HG03571 (cell line): ENCODE results near the gene FYB2.

Experiments used
- ATAC-seq: cut with Tn5 transposase; IDR thresholded peaks from one replicate; pipeline ENCODE4 v1.9.1; 2021; ENCODE audit not compliant: unreplicated experiment

The FYB2 gene

DNA sequence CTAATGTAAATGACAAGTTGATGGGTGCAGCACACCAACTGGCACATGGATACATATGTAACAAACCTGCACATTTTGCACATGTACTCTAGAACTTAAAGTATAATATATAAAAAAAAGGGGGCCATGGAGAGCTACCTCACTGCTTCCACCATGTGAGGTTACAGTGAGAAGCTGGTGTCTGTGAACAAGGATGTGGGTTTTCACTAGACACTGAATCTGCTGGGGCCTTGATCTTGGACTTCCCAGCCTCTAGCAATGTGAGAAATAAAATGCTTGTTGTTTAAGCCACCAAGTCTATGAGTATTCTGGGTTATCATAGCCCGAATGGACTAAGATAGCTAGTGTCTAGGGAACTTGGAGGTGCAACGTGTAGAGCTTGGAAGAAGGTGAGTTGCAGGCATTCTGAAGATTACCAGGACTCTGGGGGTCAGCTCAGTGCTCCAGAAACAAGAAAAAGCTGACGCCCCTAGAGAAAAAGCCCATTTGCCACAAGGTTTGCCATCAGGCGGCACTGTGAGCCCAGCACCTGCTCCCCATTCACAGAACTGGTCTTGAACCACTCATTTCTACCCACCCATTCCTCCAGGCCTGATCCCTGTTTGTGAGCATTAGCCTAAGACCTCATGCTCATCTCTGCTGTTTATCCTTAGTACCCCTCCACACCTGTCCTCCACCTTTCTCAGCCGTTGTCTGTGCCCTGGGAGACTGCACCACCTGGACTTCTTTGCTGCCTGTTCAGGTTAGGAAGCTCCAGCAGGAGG, 15.1 kb upstream of the FYB2 start:
- ATAC-seq: no peak

DNA sequence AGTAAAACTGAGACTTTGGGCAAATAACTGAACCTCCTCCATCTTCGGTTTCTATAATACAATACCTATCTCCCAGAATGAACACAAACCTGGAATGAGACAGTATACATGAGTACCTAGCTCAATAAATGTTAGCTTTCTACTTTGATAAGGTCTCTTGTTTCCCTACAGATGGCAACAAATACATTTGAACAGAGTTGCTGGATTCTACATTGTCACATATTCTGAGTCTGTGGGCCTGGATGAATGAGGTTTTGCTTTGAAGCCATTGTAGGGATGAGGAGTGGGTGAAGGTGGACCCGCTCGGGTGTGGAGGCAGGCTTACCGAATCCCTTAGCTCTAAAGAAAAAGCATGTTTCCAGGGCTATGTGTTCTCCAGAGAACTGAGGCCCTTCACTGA, 13.9 kb upstream of the FYB2 start:
- no peak for ATAC-seq

DNA sequence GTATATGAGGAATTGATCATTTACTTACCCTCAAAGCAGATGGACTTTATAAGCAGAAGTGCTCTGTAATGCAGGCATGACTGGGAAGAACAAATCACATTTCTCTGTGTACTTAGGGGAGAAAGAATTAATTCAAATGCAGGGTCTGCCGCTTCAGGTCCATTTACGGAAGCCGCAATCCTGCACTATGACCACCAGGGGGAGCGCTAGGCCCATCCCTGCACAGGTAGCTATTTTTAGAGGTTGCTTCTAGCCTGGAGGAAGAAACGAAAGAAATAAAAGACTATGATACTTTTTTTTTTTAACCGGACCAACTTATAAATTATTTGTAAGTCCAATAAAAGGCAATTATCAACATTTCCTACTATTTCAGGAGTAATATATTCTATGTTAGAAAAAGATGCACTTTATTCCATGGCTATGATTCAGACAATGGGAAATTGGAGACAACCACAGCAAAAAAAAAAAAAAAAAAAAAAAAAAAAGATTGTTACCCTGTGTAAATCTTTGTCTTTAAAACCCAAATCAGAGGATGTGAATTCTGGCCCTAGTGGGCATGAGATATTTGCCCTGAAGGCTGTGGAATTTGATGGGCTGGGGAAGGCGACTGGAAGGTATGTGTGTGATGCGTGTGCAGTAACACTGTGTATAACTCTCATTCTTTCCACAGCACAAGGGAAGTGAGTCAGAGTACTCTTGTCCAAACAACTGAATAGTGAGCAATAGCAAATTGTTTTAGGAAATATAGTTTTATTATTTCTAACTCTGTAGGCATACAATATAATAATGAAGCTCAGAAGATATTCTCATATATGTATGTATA, 12.9 kb upstream of the FYB2 start:
- peak; percentile 75 for ATAC-seq

DNA sequence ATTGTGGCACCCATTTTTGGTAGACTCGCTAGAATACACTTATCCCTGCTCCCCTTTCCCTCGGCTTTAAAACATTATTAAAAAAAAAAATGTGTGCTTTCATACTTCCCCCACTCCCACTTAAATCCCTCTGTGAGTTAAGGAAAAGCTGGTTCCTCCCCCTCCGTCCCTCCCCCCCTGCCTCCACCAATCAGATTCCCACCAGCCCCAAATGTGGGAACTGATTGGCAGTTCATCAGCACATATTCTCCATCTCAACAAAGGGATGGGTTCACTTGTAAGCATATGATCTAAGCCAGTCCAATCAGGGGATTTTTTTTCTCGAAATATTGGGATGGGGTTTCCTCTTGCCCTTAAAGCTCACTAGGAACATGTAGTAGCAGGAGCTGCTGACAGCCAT, 10.8 kb upstream of the FYB2 start:
- no peak for ATAC-seq

DNA sequence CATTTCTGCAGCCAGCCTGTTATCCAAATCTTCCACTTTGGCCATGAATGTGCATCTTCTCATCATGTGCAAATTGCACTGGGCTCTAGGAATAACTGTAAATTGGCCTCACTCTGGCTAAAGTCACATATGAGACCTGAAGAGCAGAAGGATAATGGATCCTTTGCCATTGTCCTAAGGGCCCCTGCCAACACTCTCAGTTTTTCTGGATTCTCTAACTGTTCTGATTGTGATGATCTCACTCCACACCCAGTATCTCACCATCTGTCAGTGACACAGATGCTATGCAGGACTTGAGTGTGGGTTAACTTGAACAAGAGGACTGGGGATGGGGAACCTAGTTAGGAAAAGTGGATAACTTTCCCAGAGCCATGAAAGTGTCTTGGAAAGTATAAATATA, 8.5 kb upstream of the FYB2 start:
- no peak for ATAC-seq

DNA sequence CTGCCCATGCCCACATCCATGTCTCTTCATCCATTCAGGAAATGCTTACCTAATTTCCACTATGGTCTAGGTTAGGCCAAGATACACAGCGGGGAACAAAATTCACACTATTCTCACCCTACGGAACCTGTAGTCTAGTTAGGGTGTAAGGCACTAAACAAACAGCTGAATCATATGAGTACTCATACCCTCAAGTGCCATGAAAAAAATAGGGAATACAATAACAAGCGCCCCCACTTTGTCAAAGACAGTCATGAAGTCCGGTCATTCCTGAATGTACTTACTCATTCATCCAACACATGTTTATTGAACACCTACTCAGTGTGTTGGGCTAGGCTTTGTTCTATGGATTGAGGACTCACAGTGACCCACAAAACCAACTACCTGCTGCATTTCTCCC, 6.2 kb upstream of the FYB2 start:
- no peak for ATAC-seq

DNA sequence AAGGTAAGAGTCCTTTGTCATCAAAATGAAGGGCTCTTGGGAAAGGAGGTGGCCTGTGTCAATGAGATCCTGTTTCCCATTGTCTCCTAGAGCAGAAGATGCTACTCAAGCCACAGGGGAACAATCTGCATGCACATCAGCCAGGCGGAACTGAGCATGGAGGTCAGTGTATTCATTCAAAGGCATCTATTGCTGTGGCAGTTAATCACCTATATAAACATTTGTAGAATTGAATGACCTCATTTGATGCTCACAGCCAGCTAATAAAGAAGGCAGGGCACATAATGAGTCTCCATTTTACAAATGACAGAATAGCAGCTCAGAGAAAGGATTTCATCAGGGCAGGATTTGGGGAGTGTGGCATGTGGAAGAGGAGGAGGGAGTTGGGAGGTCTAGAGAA, 5.7 kb upstream of the FYB2 start:
- ATAC-seq: no peak

DNA sequence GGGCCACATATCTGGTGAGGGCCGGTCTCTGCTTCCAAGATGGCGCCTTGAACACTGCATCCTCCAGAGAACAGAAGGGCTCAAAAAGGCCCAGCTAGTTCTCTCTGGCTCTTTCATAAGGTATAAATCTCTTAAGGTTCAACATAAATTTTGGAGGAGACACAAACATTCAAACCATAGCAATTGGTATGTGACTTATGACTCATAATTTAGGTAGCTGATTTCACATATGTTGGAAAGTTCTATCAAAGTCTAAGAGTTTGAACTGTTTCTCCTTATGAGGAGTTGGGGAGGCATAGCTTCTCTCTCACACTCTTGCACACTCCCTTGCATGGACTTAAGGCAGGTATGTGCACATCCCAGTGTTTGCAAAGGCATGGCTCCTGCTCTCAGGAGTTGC, 5.1 kb upstream of the FYB2 start:
- no peak for ATAC-seq

DNA sequence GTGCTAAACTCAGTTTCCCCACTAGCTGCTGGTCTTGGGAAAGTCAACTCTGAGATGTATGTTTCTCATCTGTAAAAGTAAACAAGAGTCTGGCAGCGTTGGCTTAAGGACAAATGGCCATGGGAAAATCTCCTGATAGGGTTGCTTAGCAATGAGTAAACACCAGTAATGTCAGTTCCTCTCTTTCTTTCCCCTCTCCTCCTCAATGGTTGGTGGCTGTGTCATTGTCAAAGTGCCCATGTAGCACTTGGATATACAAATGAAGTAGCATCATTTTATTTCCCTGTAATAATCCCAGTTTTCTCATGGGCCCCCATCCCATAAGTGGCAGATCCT, 2.2 kb upstream of the FYB2 start:
- no peak for ATAC-seq

DNA sequence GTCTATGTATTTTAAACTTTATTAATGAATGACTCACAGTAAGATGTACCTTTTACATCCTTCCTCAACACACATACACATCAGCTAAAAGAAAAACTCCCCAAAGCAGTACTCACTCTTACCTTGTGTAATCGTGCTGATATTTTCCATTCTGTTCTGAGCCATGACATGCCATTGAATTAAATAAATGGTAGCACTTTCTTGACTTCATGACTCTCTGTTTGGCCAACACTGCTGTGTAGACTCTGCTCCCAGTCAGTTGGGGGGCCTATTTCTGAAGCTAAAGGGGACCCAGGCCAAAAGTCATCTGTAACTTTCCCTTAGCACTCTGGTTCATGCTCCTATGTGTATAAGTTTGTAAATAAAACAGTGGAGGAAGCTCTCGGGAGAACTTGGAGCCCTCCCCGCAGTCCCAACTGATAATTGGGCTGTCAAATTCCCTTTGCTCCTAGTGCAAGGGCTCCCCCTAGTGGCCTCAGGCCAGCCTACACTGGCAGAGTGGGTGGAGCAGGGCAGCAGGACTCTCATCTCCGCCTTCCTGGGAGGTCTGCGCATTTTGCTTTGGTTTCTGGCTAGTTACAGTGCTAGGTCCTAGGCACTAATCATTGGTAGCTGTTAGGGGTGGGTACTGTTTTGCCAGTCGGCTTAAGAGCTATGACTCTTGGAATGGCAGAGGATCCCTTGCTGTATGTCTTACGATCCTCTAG, 1.7 kb upstream of the FYB2 start:
- ATAC-seq: peak; percentile 75

DNA sequence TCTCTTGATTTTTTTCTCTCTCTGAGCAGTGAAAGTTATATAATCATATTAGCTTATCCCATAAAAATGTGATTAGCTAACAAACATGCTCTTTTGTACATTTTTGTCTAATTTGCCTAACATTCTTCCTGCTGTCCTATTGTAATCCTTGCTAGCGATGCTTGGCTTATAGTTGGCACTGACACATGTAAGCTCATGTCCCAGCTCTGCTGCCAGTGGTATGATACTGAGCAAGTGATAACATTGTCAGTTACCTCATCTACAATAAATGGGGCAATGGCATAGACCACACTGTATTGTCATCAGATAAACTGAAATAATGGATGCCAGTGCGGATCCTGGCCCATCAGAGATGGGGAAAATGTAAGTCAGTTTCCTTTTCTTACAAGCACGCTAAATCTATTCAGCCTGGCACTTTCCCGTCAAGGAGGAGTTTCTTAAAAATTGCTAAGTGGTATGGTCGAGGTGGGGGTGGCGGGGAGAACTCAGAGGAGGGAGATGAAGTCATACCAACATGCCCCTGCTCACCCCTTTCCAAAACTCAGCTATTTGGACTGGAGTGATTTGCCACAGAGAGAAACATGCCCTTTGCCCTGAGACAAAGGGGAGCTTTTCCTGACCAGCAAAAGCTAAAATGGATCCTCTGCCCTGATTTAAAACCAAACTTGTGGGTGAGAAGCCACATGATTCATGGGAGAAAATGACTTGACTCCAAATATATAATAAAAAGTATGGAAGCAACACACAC, 1.3 kb downstream of the FYB2 start:
- ATAC-seq: no peak

DNA sequence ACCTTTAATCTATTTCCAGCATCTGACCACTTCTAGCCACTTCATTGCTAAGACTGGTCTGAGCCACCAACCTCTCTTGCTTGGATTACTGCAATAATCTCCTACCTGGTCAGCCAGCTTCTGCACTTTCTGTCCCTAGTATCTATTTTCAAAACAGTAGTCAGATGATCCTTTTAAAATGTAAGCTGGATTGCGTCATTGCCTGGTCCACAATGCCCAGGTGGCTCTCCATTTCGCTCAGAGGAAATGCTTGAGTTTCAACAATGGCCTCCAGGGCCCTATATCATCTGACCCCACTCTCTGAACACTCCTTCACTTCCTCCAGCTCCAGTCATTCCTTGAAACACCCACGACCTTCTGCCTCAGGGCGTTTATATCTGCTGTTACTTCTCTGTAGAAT, 2.3 kb downstream of the FYB2 start:
- no peak for ATAC-seq

DNA sequence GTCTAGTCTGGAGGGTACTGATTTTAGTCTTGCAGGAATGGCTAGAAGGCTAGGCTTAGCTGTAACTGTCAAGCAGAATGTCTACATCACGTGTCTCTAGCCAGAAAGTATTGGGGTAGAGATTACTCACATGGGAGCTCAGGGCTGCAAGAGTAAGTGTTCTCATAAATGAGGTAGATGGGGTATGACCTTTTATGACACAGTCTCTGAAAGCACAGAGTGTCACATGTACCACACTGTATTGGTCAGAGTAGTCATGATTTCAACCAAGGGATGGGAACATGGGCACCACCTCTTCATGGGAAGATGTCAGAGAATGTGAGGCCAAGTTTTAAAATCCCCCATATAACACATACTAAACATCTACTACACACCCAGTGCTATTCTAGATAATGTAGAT, 2.9 kb downstream of the FYB2 start:
- ATAC-seq: no peak

DNA sequence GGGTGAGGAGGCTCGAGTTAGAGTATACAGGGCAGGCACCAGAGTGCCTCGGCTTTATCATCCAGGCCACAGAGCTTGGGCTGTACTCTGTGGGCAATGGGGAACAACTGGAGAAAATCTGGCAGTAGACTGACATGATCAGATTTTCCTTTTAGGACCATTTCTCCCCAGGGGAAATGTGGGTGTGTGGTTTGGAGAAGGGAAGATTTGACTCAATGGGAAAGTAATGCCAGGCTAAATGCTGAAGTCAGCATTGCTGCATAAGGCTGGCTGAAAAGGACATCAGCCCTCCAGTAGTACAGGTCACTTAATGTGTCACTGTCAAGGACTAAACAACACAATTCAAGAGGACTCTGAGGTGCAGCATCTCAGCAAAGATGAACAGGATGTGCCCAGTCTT, 5.0 kb downstream of the FYB2 start:
- no peak for ATAC-seq

DNA sequence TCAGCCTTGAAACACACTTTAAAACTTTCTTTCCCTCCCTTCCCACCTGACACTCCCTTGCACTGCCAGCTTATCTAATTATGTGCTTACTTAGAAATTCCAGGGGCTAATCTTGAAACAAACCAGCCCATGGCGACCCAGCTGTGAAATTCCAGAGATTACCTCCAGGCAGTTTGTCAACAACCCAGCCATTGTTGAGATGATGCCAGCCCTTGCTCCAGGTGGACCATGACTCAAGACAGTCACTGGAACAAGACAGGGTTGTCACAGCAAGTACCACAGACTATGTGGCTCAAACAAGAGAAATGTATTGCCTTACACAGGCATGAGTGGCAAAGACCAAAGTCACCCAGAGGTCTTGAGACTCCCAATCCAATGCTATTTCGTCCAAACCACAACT, 7.9 kb downstream of the FYB2 start:
- ATAC-seq: no peak

DNA sequence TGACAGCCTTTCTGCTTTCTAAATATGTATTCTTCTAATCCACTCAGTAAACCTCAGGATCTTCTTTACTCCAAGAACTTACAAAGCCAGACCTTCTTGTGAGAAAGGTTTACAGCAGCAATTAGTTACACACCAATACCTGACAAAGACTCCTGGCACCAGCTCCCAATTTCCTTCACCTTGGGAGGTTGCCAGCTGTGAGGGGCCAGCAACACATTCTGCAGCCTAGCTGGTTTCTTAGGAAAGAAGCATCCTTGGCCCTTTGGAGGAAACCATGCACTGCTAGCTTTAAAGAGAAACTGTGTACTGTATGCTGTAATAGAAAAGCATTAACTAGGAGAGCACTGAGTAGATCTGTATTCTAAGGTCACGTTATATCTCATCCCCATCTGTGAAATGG, 10.8 kb downstream of the FYB2 start:
- ATAC-seq: no peak

DNA sequence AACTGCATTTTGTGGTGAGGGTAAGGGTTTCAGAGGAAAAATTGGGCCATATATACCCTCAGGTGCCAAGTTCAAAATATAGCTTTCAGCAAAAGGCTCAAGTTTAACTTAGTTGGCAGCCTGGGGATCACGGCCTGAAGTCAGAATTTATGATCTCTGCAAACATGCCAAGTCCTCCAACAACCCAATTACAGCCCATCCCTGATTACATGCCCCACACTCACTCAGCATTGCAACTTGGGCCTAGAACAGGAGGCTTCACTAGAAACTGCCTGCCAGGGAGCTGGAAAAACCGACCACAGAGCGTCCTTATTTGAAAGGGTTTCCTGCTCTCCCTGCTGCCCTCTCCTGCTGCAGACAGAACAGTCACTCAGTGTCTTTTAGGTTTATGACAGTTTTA, 12.4 kb downstream of the FYB2 start:
- no peak for ATAC-seq

DNA sequence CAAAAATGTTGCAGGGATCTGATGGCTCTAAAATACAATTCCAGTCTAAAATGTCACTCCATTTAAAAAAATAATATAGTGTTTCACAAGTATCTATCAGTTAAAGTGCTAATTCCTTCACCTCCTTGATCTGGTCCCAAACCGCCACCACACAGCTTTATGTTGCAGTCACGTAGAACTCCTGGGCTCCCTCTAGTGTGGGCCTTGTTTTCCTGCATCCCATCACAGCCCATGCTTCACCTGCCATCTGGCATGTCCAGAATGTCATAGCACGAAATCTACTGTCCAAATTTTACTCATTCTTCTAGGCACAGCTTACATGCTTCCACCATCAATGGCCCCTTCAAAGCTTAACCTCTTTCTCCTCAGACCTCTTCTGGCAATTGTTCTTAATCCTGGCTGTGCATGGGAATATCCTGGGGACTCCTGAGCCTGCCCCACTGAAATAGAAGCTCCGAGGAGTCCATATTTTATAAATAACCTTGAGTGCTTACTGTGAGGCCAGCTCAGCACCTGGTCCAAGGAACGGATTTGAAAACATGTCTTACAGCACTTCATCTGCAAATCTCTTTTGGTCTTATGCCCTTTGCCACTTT, 15.5 kb downstream of the FYB2 start:
- ATAC-seq: no peak

DNA sequence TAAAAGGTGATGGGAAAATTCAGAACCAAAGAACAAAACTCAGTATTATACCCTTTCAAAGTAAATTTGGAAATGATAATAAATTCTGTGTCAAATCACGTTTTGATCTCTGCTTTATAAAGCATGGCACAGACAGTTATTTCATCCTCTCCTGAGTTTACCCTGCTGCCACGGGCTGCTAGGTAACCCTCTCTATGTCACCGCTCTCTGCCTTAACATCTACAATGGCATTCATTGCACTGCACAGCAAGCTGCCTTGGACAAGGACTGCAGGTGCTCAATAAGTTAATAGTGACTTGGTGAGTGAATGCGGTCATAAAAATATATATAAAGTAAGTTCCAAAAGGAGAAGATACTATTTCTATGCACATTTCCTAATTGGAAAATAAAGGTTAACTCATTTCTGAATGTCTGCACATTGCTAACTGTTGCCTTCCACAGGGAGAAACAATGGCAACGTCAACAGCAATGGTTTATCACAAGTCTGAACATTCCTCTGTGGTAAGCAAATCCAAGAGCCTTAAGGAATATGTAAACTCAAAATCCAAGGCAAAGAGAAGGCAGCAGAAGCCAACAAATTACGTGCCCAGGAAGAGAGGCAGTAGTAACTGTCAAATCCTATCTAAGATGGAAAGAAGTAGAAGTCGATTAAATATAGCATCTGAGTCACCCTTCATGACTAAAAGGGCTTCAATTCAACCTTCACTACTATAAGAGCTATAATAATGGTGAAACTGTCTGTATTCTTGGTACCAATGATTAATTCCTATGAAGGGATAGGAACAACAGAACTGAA, 19.4 kb downstream of the FYB2 start:
- no peak for ATAC-seq

DNA sequence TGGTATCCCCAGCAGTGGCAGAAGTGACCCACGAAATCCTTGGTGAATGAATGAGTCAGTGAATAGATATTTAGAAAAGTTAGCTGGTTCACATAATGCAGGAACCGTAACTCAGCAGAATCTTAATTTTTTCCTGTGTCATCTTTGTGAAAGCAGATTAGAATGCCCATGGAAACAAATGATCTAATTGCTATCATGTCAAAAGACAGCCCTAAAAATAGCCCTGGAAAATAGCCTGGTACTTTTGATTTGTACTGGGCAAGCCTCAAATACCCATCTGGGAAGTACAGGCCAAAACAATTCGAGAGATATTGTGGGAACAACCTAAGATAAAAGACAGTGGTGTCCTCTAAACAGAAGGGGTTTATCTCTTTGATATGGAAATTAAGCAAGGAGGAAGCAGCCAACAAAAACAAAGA, 21.1 kb downstream of the FYB2 start:
- no peak for ATAC-seq
